GM18498 (cell line): ENCODE data around the gene SYNRG.

ENCODE experiments used
- ATAC-seq: cut with Tn5 transposase; IDR thresholded peaks from one replicate; pipeline ENCODE4 v1.9.1; 2021; ENCODE audit warnings: mild to moderate bottlenecking, moderate library complexity; ENCODE audit not compliant: unreplicated experiment

Gene SYNRG

DNA sequence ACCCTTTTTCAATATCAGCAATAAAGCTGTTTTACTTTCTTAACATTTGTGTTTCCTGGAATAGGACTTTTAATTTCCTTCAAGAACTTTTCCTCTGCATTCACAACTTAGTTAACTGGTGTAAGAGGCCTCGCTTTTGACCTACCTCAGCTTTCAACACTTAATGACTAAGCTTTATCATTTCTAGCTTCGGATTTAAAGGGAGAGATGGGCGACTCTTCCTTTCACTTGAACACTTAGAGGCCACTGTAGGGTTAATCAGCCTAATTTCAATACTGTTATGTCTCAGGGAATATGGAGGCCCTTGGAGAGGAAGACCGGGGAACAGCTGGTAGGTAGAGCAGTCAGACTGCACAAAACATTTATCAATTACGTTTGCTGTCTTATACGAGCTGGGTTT lies 4.7 kb downstream of the SYNRG start:
- ATAC-seq, result no peak

DNA sequence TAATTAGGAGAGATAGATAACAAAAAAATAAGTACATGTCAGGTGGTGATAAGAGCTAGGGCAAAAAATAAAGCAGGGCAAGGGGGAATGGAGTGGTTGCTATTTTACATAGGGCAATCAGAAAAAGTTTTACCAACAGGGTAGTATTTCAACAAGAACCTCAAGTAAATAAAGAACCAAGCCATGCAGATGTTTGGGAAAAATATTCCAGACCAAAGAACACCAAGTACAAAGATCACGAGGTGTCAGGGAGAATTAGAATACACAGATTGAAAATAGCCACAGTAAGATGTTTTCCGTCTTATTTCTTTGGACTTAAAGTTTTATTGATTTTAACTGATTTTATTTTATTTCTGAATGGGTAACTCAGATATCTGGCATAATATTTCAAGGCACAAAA lies 11.1 kb downstream of the SYNRG start:
- ATAC-seq, result no peak

DNA sequence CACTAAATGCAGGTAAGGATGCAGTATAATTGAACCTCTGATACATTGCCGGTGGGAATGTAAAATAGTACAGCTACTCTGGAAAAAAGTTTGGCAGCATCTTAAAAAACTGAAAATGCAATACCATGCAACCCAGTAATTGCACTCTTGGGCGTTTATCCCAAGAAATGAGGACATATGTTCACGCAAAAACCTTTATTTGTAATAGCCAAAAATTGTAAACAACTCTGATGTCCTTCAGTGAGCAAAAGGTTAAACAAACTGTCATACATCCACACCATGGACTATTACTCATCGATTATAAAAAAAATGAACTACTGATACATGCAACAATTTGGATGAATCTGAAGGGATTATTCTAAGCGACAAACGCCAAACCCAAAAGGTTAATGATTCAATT lies 16.9 kb downstream of the SYNRG start:
- ATAC-seq, result no peak

DNA sequence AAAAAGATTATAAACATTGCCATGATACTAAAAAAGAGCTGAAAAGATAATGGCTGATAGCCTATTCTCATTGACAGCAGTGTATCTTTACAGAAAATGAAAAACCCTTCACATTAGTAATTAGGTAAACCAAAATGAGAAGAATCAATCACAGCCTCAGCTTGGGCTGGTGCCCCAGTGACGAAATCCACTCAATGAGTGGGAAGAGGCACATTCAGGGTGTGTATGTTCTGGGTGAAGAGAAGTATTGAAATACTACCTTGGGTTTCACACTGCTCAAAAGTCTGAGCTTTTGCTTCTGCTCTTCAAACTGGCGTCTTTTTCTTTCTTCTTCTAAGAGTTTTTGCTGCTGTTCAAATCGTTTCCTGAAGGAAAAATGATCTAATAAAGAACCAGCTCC lies 24.2 kb downstream of the SYNRG start:
- no peak for ATAC-seq

DNA sequence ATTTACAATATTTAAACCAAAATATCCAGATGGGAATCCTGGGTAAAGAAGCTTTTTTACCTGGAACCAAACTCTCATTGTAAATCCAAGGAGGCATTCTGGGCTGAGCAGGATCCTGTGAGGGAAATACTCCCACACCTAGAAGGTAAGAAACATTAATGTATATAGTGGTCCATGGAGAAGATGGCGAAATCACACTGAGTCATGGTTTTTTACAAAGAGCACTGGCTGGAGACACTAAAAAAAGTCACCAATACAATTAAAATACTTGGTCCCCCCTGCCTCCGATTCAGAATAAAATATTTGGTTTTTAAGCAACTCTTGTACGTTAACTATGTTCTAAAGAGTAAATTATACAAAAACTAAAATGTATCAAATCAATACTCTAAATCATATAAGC lies 32.9 kb downstream of the SYNRG start:
- ATAC-seq, result no peak

DNA sequence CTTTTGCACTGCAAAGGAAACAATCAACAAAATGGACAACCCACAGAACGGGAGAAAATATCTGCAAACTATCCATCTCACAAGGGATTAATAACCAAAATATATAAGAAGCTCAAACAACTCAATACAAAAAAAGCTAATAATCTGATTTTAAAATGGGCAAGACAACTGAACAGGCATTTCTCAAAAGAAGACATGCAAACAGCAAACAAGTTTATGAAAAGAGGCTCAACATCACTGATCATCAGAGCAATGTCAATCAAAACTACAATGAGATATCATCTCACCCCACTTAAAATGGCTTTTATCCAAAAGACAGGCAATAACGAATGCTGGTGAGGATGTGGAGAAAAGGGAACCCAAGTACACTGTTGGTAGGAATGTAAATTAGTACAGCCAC lies 34.8 kb downstream of the SYNRG start:
- no peak for ATAC-seq

DNA sequence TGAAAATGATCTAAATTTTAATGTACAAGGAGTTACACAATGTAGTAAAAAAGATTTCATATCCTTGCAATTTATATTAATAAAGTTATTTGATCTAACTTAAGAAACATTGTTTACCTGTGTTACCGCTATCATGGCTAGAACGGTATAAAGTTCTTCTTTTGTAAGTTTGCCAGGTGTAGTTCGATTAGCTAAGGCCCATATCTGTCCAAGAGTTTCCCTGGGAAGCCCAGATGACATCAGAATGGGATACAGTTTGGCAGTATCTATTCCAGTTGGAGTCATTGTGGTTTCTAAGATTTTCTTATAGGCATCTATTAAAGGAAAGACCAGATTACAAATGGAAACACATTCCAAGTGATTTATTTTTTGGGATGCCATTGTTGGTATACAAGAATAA lies 37.5 kb downstream of the SYNRG start:
- no peak for ATAC-seq

DNA sequence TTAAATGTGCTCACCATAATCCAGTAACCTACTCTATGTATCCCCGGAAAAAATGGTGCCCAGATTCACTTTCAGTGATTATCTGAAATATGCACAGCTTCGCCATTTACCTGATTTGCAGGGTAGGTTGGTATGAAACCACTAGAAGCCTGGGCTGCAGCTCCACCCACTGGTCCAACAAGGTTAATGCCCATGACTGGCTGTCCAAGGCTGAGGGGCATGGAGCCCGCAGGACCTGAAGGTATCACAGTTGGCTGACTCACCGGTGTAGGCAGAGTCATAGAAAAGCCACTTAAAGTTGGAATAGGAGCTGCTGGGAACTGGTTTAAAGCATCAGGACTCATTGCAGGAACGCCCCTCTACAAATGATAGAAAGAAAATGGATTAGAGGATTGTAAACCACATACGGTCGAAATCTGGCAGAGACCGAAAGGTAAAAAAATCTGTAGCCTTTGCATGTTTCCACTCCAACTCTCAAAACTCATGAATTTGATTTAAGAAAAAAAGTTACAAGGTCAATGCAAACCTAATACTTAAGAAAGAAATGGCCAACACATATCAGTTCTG lies 38.6 kb downstream of the SYNRG start:
- ATAC-seq, result no peak

DNA sequence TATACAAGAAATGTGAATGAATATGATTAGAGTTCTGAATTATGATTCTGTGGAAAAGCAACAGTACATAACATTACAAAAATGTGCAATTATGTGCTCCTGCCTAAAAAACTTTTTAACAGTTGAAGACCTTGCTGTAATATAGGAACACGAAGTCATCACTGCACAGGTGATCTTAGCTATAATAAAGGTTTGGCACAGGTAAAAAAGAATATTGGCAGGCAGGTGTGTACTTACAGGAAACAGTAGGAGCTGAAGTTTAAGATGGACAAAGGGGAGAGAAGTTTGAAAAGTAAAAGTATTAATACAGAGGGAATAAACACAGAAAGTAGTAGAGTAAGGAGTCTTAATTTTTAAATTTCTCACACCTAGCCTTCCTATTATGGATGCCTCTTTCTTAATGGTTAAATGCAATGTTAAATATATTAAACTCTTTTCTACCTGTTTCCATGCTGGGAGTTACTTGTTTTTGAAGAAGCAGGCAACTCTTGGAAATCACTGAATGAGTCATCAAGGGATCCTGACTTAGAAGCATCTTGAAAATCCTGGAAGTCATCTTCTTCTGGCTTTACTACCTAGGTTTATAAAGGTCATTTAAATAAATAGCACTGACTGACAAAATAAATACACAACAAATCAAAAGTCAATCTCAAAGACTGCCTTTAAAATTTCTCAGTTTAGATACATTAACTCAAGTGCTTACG lies 40.7 kb downstream of the SYNRG start:
- no peak for ATAC-seq

DNA sequence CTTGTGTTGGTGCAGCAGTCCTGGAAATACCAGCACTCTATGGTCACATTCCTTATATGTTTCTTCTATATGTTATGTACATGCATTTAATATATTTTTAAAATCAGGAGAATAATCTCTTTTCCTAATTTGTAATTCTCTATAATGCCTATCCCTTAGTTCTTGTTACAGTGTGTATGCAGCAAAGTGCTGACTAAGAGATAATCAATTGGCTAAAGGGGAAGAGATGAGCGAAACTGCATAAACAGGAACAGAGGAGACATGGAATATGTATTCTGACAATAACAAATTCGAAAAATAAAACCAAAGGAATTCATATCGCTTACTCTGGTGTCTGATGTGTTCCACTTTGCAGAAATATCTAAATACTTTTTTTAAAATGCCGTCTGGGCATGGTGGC lies 41.7 kb downstream of the SYNRG start:
- no peak for ATAC-seq

DNA sequence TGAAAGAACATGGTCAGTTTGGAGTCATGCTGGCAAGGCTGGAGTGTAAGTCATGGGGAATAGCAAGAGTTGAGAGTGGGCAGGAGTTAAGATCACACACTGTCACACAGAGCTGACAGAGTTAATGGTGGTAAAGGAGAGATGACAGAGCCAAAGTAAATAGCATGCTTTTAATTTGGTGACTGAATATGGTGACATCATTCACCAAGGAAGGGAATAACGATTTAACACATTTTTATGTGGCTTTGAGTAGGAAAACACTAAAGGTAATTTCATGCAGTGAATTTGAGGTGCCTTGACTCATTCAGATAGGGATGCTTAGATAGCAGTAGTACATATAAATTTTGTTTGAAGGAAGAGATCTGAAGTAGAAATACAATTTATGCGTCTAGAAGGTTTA lies 42.1 kb downstream of the SYNRG start:
- no peak for ATAC-seq

DNA sequence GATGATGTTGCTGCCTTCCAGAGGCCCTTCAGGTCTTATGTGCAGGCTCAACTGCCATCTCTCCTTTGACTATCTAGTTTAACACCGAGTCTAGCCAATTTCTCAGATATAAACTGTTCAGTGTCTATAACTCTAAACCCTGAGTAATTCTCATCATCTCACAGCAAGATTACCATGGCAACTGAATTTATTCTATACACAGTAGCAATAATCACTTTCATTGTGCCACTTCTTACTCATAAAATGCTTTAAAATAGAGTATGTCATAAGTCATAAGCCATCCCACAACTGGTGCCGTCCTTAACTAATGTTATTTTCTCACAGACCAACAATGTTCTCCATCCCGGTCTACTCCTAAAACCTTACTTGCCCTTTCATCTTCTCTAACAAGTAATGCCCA lies 45.0 kb downstream of the SYNRG start:
- no peak for ATAC-seq

DNA sequence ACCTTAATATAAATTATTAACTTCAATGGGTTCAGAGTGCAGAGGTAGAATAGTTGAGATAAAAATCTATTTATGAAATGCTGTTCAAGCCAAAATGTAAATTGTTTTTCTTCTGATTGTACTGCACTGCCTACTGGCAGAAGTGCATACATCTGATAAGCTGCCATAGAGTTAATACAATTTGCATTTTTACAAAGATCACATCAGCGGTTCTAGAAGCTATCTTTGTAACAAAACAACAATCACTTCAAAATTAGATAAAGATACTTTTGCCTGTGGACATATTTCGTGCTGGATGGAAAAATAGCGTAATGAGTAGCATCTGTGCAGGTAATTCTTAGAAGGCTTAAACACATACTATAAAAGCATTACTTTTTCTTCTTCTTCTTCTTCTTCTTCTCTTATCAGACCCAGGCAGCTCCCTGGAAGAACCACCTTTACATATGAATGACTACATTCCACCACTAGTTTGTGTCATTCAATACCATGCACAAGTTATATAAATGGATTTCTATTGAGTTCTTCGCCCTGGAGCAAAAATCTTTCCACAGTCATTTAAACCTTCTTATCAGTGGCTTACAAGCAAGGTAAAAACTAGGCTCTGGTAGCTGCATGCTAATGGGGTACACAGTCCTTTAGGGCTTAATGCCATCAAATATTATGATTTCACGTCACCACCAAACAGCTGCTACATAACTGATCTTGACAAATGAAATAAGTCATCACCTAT lies 47.0 kb downstream of the SYNRG start:
- ATAC-seq, result no peak

DNA sequence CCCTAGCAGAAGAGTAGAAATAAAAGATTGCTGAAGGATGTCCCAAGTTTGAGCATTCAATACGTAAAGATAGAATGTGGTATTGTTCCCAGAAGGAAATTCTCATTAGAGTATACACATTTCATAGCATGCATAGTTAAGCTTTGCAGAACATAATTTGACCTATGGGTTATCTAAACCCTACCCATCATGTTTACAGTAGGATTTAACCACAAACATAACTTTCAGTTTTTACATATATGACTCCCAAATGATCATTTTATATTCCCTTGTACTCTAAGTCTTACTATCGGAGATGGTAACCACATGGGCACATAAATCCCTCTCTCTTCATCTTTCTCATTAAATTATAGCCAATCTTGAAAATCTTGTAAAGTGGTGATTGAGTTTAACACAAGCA lies 50.9 kb downstream of the SYNRG start:
- ATAC-seq, result no peak

DNA sequence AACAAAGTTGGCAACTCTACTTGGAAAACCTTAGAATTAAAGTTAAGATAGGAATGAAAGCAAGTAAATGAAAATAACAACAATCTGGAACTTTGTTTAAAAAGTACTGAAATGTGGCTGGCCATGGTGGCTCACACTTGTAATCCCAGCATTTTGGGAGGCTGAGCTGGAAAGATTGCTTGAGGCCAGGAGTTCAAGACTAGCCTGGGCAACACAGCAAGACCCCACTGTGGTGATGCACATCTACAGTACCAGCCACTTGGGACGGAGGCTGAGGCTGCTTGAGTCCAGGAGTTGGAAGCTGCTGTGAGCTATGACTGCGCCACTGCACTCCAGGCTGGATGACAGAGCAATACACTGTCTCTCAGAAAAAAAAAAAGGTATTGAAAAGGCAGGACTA lies 51.7 kb downstream of the SYNRG start:
- no peak for ATAC-seq

DNA sequence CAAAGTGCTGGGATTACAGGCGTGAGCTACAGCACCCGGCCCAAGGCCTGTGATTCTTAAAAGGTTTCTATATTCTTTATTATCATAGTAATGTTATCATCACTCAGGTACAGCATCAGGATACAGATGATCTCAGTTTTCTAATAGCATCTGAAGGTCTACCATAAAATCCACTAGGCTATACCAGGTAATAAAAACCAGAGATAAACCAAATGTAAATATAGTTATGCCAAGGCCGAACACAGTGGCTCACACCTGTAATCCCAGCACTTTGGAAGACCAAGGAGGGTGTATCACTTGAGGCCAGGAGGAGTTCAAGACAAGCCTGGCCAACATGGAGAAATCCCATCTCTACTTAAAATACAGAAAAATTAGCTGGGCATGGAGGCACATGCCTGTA lies 53.8 kb downstream of the SYNRG start:
- ATAC-seq, result no peak

DNA sequence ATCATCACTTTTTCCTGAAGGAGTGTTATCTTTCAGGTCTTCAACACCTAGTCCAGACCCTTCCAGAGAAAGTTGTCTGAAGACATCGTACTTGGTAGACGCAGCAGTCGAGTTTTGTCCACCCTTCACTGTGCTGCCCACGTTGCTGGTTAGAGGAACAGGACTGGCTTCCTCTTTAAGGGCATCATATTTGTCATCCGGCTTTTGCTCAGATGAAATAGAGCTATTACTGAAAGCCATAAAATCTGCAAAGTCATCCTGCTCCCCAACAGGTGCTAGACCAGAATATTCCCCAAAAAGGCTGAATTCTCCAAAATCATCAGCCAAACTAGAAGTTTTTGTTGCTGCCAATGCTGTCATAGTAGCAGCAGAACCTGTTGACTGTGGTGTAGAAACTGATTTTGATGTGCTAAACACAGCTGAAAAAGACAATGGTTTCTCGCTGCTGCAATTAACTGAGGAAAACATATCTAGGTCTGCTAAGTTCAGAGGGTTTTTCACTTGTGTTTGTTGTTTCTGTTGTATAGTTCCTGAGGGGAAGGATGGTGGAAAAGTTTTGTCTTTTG lies 55.7 kb downstream of the SYNRG start:
- ATAC-seq, result no peak

DNA sequence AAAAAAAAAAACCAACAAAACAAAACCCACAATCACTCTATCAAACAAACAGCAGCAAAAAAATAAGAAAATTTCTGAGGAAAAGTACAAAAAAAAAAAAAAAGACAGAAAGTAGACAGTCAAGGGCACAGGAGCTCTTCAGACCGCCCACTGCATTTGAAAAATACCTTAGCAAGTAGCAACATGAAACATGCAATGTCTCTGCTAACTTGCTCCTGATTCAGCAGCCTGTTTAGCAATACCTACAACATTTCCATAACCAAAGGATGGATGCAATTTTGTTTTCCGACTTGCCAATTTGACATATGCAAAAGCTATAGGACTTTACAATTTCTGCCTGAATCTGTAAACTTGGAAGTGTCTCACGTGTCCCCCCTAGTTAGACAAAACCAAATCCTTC lies 57.4 kb downstream of the SYNRG start:
- ATAC-seq, result no peak

DNA sequence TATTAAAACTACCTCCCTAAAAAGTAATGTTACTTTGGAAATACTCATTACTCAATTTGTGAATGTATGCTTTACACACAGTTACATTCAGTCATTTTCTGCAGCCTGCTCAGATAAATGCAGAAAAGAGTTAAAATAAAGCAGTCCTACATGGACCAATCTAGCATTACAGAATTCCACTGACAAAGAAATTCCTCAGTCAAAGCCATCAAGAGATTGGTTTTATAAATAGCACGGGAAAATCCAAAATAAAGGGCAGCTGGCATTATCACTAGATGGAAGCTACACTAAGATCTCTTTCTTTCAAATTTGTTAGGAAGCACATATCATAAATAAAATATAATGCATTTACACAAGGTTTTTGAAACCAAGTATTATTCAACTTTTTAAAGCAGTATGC lies 61.2 kb downstream of the SYNRG start:
- ATAC-seq, result no peak

DNA sequence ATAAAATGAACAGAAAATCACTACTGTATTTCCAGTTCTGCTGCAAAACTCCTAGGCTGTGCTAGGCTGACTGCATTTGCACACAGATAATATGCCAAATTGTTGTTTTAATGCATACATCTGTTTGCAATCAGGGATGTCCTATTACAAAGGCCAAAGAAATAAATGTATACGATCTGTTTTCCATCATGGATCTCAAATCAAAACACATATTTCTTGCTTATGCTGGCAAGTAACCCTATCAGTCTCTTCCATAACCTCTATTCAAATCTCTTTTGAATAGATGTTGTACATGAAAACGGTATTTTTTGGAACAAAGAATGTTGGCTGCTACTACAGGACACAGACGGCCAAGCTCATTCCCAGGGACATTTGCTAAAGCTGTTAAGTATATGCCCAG lies 62.9 kb downstream of the SYNRG start:
- no peak for ATAC-seq

DNA sequence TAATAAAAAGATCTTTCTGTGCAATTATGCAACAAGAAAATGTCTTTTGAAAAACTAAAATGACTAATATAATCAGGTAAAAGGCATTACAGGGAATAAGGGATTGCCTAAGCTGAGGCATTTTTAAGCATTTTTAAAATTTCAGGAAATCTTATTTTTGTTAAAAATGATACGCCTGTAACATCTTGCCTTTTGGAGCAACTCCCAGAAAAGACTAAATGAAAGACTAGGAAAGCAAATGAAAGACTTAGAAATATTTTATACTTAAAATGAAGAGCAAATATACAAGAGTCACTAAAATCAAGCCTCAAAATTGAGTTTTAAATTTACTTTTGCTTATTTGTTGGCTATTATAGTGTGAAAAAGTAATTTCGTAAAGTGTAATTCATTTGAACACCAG lies 63.7 kb downstream of the SYNRG start:
- ATAC-seq, result no peak

DNA sequence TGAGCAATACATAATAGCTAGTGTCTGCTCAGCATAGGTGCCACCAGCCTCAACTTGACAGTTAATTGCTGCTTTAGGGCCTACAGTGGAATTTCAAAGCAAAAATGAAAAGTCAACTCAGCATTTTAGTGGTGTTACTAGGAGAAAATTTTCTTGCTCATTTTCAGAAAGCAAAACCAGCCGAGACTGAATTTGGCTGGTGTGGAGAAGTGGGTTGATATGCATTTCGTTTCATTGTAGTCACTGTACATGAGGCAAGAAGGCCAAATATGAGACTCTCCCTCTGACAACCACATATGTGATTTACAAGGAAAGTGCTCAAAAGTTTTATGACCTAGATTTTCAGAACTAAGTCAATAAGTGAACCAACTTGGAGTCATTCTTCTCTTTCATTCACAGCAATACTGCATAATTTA lies 65.6 kb downstream of the SYNRG start:
- ATAC-seq, result no peak
